Measurements from ENCODE around the gene DUSP15.

DNA sequence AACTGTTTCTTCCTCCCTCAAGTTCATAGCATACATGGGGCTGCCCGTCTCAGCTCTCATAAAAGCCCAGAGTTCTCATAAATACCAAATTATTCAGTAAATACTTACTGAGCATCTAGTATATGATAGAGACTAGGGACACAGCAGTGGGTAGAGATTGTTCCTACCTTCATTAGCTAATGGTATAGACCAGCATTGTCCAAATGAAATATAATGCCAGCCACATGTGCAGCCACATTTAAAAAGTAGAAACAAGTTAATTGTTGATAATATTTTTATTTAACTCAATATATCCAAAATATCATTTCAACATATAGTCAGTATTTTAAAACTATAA is 1.3 kb upstream of the DUSP15 start:
- TF ChIP-seq POLR2A (IDR thresholded peaks at IDR 0.05): no peak
- no peak for TF ChIP-seq CTCF (IDR thresholded peaks at IDR 0.05)
- no peak for TF ChIP-seq EP300 (IDR thresholded peaks at IDR 0.05)
- no peak for TF ChIP-seq POLR2AphosphoS5 (IDR thresholded peaks at IDR 0.05)

Measured in sigmoid colon (tissue), 4 donors.